ENCODE measurements around the gene CCNF.
A peak's percentile ranks its signal among the peaks of the same experiment; 100 is the strongest.
"Not testable (repeated sequence)": the region's sequence is repeated elsewhere in the genome, so short reads cannot be mapped to it uniquely, and the experiment has no call there.

Gene CCNF

GRCh38 chr16:2472885-2473445 is 43.7 kb downstream of the CCNF start:
- DNase-seq, result no peak

GRCh38 chr16:2473446-2473926 is 44.2 kb downstream of the CCNF start:
- peak; percentile 46 for DNase-seq

GRCh38 chr16:2473999-2474876 is 45.0 kb downstream of the CCNF start:
- DNase-seq, result peak; percentile 71

GRCh38 chr16:2474877-2475412 is 45.7 kb downstream of the CCNF start, which contains the start of gene TBC1D24:
Gene TBC1D24 (plus strand): TSS chr16:2475127. CDS start chr16:2496149, 21,022 bp downstream.
- peak; percentile 86 for DNase-seq

GRCh38 chr16:2475413-2476344 is 46.4 kb downstream of the CCNF start:
- peak; percentile 45 for DNase-seq

- no peak for DNase-seq
Measured at GRCh38 chr16:2476345-2476720, 47.1 kb downstream of the CCNF start.

GRCh38 chr16:2476741-2477140 is 47.5 kb downstream of the CCNF start:
- DNase-seq, result no peak

GRCh38 chr16:2477327-2477726 is 48.1 kb downstream of the CCNF start:
- no peak for DNase-seq

GRCh38 chr16:2478279-2478678 is 49.0 kb downstream of the CCNF start:
- DNase-seq, result no peak

GRCh38 chr16:2479996-2480395 is 50.7 kb downstream of the CCNF start:
- not testable (repeated sequence) for DNase-seq

GRCh38 chr16:2480948-2481347 is 51.7 kb downstream of the CCNF start:
- DNase-seq, result no peak

GRCh38 chr16:2481676-2482075 is 52.4 kb downstream of the CCNF start:
- DNase-seq, result no peak

- DNase-seq, result no peak
Measured at GRCh38 chr16:2482249-2482648, 53.0 kb downstream of the CCNF start.

- no peak for DNase-seq
Measured at GRCh38 chr16:2482708-2483534, 53.7 kb downstream of the CCNF start.

- no peak for DNase-seq
Measured at GRCh38 chr16:2483939-2484897, 55.0 kb downstream of the CCNF start.

GRCh38 chr16:2484898-2485508 is 55.8 kb downstream of the CCNF start:
- DNase-seq, result no peak

- no peak for DNase-seq
Measured at GRCh38 chr16:2485811-2486507, 56.7 kb downstream of the CCNF start.

- DNase-seq, result peak; percentile 84
Measured at GRCh38 chr16:2486645-2487516, 57.6 kb downstream of the CCNF start.

- no peak for DNase-seq
Measured at GRCh38 chr16:2487517-2487842, 58.2 kb downstream of the CCNF start.

Data from CD4-positive, alpha-beta T cell treated with Interleukin-17A for 4 hours (primary cell).